Neutrophil (primary cell): Measurements from ENCODE around the gene TFR2.

Experiments
- H3K27ac ChIP-seq: fragments of 200-600 bp; sonication (generic); 2 replicates; pipeline ENCODE4 v1.5.1; 2016; ENCODE audit warnings: mild to moderate bottlenecking, moderate library complexity
- H3K27me3 ChIP-seq: fragments of 200-600 bp; sonication (generic); 2 replicates; pipeline ENCODE4 v1.6.0; 2016; ENCODE audit warnings: mild to moderate bottlenecking
- H3K36me3 ChIP-seq: fragments of 200-600 bp; sonication (generic); 2 replicates; pipeline ENCODE4 v1.5.1; 2017
- H3K4me1 ChIP-seq, 2 experiments: fragments of 200-600 bp in 1 of 2; sonication (generic) in 1 of 2; 1 replicate in 1 of 2; 2 replicates in 1 of 2; pipeline versions ENCODE4 v1.5.1 to v1.6.1; 2013 to 2016; ENCODE audit warnings: low read depth in 1 of 2, low read length in 1 of 2, mild to moderate bottlenecking in 1 of 2, moderate library complexity in 1 of 2; ENCODE audit not compliant: control insufficient read depth in 1 of 2, insufficient read depth in 1 of 2
- H3K4me3 ChIP-seq, 2 experiments: fragments of 200-600 bp in 1 of 2; sonication (generic) in 1 of 2; 1 replicate in 1 of 2; 2 replicates in 1 of 2; pipeline ENCODE4 v1.5.1; 2013 to 2016; ENCODE audit warnings: low read depth in 1 of 2, low read length in 1 of 2, mild to moderate bottlenecking in 1 of 2, moderate library complexity in 1 of 2
- H3K9me3 ChIP-seq: fragments of 200-600 bp; sonication (generic); 2 replicates; pipeline ENCODE4 v1.5.1; 2016
- TF ChIP-seq, protein P1 (sequence below): fragments of 200-600 bp; sonication (generic); IDR thresholded peaks from 2 replicates; pipeline ENCODE4 v1.5.1; 2016; ENCODE audit warnings: antibody characterized with exemption

TFR2 gene

DNA sequence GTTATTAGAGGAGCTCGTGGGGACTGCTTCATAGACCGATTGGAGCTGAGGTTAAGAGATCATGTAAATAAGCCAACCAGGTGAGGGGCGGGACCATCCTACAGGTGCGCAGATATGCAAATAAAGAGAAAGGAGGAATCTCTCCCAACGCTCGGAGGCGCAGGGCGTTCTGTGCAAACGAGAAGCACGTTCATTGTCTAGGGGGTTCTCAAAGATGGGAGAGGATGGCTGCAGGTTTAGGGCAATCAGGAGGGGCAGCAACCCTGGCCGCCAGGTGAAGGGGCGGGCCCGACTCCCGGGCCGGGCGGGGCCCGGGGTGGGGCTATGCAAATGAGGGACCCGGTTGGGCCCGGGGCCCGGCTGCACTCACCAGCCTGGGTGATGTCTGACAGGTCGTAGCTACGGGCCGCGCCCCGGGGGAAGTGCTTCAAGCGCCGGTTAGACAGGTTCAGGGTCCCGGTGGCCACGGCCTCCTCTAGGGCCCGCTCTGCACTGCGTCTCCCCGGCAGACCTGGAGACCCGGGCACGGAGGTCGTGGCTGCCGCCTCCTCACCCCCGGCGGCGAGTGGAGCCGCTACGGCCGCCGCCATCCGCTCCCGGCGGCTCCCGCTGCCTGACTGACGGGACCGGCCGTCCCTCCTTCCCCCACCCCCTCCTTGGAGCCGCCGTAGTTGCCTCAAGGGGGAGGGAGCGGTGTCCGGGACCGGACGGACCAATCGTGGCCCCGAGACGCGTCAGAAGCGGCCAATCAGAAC is 55.7 kb downstream of the TFR2 start, which contains the start of gene LRCH4:
TSS of gene LRCH4 (minus strand) at position 619 of the 755 bp plus-strand sequence. CDS start at position 590, 29 bp downstream.
- H3K36me3 ChIP-seq, result peaks cover 19% of the 10 kb centered on the region
- peaks cover 18% of the 10 kb centered on the region for H3K27me3 ChIP-seq
- no peaks in the 10 kb centered on the region for H3K9me3 ChIP-seq
- H3K27ac ChIP-seq, result peak within 1 kb of the TSS; percentile 95
- peak within 1 kb of the TSS; percentile 85 to 87 for H3K4me3 ChIP-seq
- TF ChIP-seq, protein P1, sequence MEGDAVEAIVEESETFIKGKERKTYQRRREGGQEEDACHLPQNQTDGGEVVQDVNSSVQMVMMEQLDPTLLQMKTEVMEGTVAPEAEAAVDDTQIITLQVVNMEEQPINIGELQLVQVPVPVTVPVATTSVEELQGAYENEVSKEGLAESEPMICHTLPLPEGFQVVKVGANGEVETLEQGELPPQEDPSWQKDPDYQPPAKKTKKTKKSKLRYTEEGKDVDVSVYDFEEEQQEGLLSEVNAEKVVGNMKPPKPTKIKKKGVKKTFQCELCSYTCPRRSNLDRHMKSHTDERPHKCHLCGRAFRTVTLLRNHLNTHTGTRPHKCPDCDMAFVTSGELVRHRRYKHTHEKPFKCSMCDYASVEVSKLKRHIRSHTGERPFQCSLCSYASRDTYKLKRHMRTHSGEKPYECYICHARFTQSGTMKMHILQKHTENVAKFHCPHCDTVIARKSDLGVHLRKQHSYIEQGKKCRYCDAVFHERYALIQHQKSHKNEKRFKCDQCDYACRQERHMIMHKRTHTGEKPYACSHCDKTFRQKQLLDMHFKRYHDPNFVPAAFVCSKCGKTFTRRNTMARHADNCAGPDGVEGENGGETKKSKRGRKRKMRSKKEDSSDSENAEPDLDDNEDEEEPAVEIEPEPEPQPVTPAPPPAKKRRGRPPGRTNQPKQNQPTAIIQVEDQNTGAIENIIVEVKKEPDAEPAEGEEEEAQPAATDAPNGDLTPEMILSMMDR, result peak; percentile 3
- H3K4me1 ChIP-seq, result peaks cover 30 to 49% of the 10 kb centered on the region in 2 experiments

GRCh38 chr7:100584683-100585510 is 56.5 kb downstream of the TFR2 start:
- peaks cover 10% of the 10 kb centered on the region for H3K27me3 ChIP-seq
- peak overlapping the region; percentile 95 for H3K27ac ChIP-seq
- H3K4me1 ChIP-seq, result peaks cover 30 to 50% of the 10 kb centered on the region in 2 experiments
- H3K9me3 ChIP-seq, result no peaks in the 10 kb centered on the region
- peak overlapping the region; percentile 85 to 87 for H3K4me3 ChIP-seq
- H3K36me3 ChIP-seq, result peaks cover 27% of the 10 kb centered on the region
- TF ChIP-seq, protein P1, result no peak

DNA sequence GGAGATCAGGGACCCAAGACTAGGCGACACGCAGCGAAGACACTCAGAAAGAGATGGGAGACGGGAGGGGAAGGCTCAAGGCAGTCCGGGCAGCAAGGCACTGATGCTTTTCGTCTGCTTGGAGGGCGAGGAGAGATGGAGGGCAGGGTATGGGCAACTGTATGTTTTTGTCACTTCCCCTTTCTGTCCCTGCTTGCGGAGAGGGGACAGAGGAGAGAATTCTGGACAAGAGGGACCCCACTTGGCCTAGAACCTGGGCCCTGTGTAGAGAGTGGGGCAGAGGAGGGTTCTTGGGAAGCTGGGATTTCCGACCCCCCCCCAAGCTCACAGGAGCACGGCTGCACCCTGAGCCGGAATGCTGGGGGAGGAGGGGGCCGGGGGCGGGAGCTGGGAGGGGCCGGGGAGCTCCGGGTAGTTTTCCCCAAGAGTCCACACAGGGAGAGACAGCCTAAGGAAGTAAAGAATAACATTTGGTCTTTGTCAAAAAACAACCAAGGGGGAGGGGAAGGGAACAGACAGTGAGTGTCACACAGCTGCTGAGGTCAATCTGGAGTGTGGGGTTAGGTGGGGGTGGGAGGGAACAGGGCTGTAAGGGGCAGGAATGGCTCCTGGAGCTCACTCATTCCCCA is 57.2 kb downstream of the TFR2 start:
- Histone ChIP-seq H3K36me3 (peaks cover 35% of the 10 kb centered on the region), H3K9me3 (no peaks in the 10 kb centered on the region), H3K27ac (peak overlapping the region; percentile 95), H3K27me3 (peaks cover 2% of the 10 kb centered on the region), H3K4me1 (peaks cover 30 to 50% of the 10 kb centered on the region in 2 experiments), H3K4me3 (peak overlapping the region; percentile 85 to 87)
- TF ChIP-seq, protein P1, result no peak

DNA sequence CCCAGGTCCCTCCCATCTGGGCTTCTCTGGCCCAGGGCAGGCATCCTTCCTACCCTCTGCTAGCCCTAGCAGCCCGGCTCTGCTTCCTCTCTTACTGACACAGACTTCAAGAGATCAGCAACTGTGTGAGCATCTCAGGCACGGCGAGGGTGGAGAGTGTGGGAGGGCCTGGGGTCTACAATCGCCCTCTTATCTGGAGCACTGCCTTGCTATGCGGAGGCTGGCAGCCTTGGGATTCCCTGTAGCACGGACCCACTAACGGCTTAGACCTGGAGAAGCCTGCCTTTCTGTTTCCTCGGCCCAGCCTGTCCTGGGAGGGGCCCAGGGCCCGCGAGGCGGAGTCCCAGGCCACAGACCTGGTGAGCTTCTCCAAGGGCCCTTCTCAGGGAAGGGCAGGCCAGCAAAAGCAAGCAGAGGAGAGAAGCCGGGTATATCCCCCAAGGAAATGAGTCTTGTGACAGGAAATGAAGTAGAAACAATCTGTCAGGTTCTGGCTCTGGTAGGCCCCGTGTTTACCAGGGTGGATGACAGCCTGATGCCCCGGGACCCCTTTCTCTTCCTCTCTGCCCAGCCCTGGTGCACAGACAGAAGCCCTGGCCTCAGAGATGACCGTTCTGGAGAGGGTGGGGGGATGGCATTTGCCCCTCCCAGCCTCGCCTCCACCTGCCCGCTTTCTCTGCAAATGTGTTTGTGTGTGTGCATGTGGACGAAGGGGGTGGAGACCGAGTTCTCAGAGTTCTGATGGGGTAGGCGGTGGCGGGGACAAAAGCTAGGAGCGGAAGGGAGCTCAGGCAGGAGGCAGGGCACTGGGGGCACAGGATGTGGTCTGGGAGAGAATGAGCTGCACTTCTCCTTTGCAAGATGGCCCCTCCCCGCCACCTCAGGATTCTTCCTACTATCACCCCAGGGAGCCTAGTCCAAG is 58.0 kb downstream of the TFR2 start:
- H3K27me3 ChIP-seq, result no peaks in the 10 kb centered on the region
- H3K27ac ChIP-seq, result peak overlapping the region; percentile 95
- no peaks in the 10 kb centered on the region for H3K9me3 ChIP-seq
- H3K36me3 ChIP-seq, result peaks cover 42% of the 10 kb centered on the region
- H3K4me3 ChIP-seq, result peak overlapping the region; percentile 85 to 87
- peaks cover 30 to 50% of the 10 kb centered on the region in 2 experiments for H3K4me1 ChIP-seq
- TF ChIP-seq, protein P1, result no peak
